HCT116 (cell line): Measurements from ENCODE around the gene GNLY. TPM values are rescaled to one million over a fixed set of nuclear protein-coding genes. Genes with fewer than 3 reads are reported as not detected.

Experiments
- ATAC-seq: fragments of 200-7000 bp; cut with Tn5 transposase; 2 replicates; pipeline ENCODE4 v1.9.1; 2020; ENCODE audit warnings: mild to moderate bottlenecking, moderate library complexity
- BruUV-seq: library from RNA; stranded (reverse); fragments of 400-500 nt; replicated peaks from 2 replicates; lab custom pipeline; 2021; lab: Mats Ljungman, UMichigan
- CTCF ChIA-PET: fragments of 300-600 bp; sonication (Branson Sonifier 250); formaldehyde crosslinking; loops from one replicate; lab custom pipeline; 2021; ENCODE audit warnings: antibody characterized with exemption; lab: Charles Lee
- POLR2A ChIA-PET: fragments of 300-600, 350-600 bp; sonication (Branson Sonifier 250); formaldehyde crosslinking; loops from one replicate; lab custom pipeline; 2021; ENCODE audit warnings: antibody characterized with exemption; lab: Charles Lee
- RAD21 ChIA-PET, 2 experiments: fragments of 300-600 bp; sonication (Branson Sonifier 250); formaldehyde crosslinking; loops; one replicate each; lab custom pipeline; 2023; ENCODE audit warnings: low total read pairs in 2 of 2; ENCODE audit not compliant: uncharacterized antibody in 2 of 2, unreplicated experiment in 2 of 2, low non-redundant PET in 1 of 2; lab: Charles Lee
- DNase-seq: peaks from one replicate; pipeline ENCODE4 v3.0.0-alpha.2; 2010; ENCODE audit warnings: low read depth, low spot score
- H2AFZ ChIP-seq: fragments of 200-600 bp; shearing (Covaris generic), sonication (generic); 2 replicates; pipeline ENCODE4 v1.6.1; 2017; ENCODE audit warnings: low read depth, mixed run types, mixed read lengths, antibody characterized with exemption, low read length; ENCODE audit not compliant: poor library complexity, severe bottlenecking
- H3K27ac ChIP-seq: 2 replicates; pipeline ENCODE4 v1.5.1; 2012; ENCODE audit warnings: low read depth, low read length
- H3K27me3 ChIP-seq: fragments of 200-600 bp; sonication (generic); 2 replicates; pipeline ENCODE4 v1.6.1; 2016; ENCODE audit warnings: mixed run types, low read length, mixed read lengths; ENCODE audit not compliant: insufficient read depth
- H3K36me3 ChIP-seq, 2 experiments: fragments of 200-500 bp in 1 of 2; fragments of 200-600 bp in 1 of 2; sonication (Bioruptor generic) in 1 of 2; sonication (generic) in 1 of 2; 2 replicates each; pipeline versions ENCODE4 v1.5.1 to v1.6.1; 2014 to 2016; ENCODE audit warnings: low read length in 2 of 2, inconsistent platforms in 1 of 2, mixed read lengths in 1 of 2, mixed run types in 1 of 2; ENCODE audit not compliant: insufficient read depth in 2 of 2, control insufficient read depth in 1 of 2
- H3K4me1 ChIP-seq, 2 experiments: fragments of 200-600 bp in 1 of 2; sonication (generic) in 1 of 2; 2 replicates each; pipeline versions ENCODE4 v1.5.1 to v1.6.1; 2012 to 2017; ENCODE audit warnings: low read length in 2 of 2, inconsistent platforms in 1 of 2, mild to moderate bottlenecking in 1 of 2, mixed read lengths in 1 of 2, mixed run types in 1 of 2, moderate library complexity in 1 of 2; ENCODE audit not compliant: insufficient read depth in 2 of 2, control insufficient read depth in 1 of 2
- H3K4me2 ChIP-seq: fragments of 200-600 bp; sonication (generic); 2 replicates; pipeline ENCODE4 v1.6.1; 2017; ENCODE audit warnings: mixed run types, low read length, mixed read lengths
- H3K4me3 ChIP-seq, 2 experiments: fragments of 200-600 bp in 1 of 2; sonication (generic) in 1 of 2; replicated peaks in 1 of 2; 2 replicates each; pipeline ENCODE4 v1.5.1; 2011 to 2016; ENCODE audit warnings: low read length in 2 of 2, control low read depth in 1 of 2, low read depth in 1 of 2, mild to moderate bottlenecking in 1 of 2, mixed read lengths in 1 of 2, mixed run types in 1 of 2
- H3K79me2 ChIP-seq: fragments of 200-600 bp; sonication (generic); 2 replicates; pipeline ENCODE4 v1.6.1; 2017; ENCODE audit warnings: mild to moderate bottlenecking, mixed run types, low read length, moderate library complexity, mixed read lengths; ENCODE audit not compliant: insufficient read depth
- H3K9ac ChIP-seq: fragments of 200-600 bp; sonication (generic); 2 replicates; pipeline ENCODE4 v1.6.1; 2016; ENCODE audit warnings: low read length, mixed read lengths
- H3K9me2 ChIP-seq: fragments of 200-600 bp; sonication (generic), shearing (Covaris generic); 2 replicates; pipeline ENCODE4 v1.6.1; 2017; ENCODE audit warnings: mixed run types, mild to moderate bottlenecking, moderate library complexity; ENCODE audit not compliant: insufficient read depth
- H3K9me3 ChIP-seq, 2 experiments: fragments of 200-500 bp in 1 of 2; fragments of 200-600 bp in 1 of 2; sonication (Bioruptor generic) in 1 of 2; sonication (generic) in 1 of 2; 2 replicates each; pipeline ENCODE4 v1.6.1; 2014 to 2017; ENCODE audit warnings: low read length in 2 of 2, mixed read lengths in 2 of 2, inconsistent platforms in 1 of 2, low read depth in 1 of 2, mild to moderate bottlenecking in 1 of 2, mixed run types in 1 of 2, moderate library complexity in 1 of 2; ENCODE audit not compliant: control insufficient read depth in 1 of 2, insufficient read depth in 1 of 2
- H4K20me1 ChIP-seq: fragments of 200-600 bp; sonication (generic), shearing (Covaris generic); 2 replicates; pipeline ENCODE4 v1.6.1; 2017; ENCODE audit warnings: mixed run types, mild to moderate bottlenecking, moderate library complexity; ENCODE audit not compliant: insufficient read depth
- CBX3 ChIP-seq: IDR thresholded peaks from 2 replicates; pipeline ENCODE4 v1.6.1; 2012; ENCODE audit warnings: low read depth
- CEBPB ChIP-seq: IDR thresholded peaks from 2 replicates; pipeline ENCODE4 v1.6.1; 2012; ENCODE audit warnings: low read depth
- EGR1 ChIP-seq: IDR thresholded peaks from 2 replicates; pipeline ENCODE4 v1.6.1; 2012; ENCODE audit warnings: low read depth
- ELF1 ChIP-seq: IDR thresholded peaks from 2 replicates; pipeline ENCODE4 v1.6.1; 2012; ENCODE audit warnings: low read depth, borderline replicate concordance
- EZH2 ChIP-seq: fragments of 200-600 bp; sonication (generic); IDR thresholded peaks from 2 replicates; pipeline ENCODE4 v1.6.1; 2017; ENCODE audit warnings: antibody characterized with exemption, mixed run types
- EZH2phosphoT487 ChIP-seq: fragments of 200-600 bp; IDR thresholded peaks from 2 replicates; pipeline ENCODE4 v1.6.1; 2018; ENCODE audit warnings: antibody characterized with exemption, borderline replicate concordance
- JUND ChIP-seq: IDR thresholded peaks from 2 replicates; pipeline ENCODE4 v1.6.1; 2012
- POLR2A ChIP-seq: IDR thresholded peaks from 2 replicates; pipeline ENCODE4 v1.7.0; 2011; ENCODE audit warnings: borderline replicate concordance; ENCODE audit not compliant: insufficient read depth, insufficient read length; ENCODE audit errors: extremely low read depth
- POLR2AphosphoS5 ChIP-seq: IDR thresholded peaks from 2 replicates; pipeline ENCODE4 v1.6.1; 2011; ENCODE audit warnings: mild to moderate bottlenecking, low read depth, low read length, moderate library complexity
- RAD21 ChIP-seq: IDR thresholded peaks from 2 replicates; pipeline ENCODE4 v1.6.1; 2012; ENCODE audit warnings: low read depth, mild to moderate bottlenecking
- SIN3A ChIP-seq: IDR thresholded peaks from 2 replicates; pipeline ENCODE4 v1.6.1; 2012; ENCODE audit warnings: low read depth
- SP1 ChIP-seq: IDR thresholded peaks from 2 replicates; pipeline ENCODE4 v1.6.1; 2012; ENCODE audit warnings: low read depth
- SRF ChIP-seq: IDR thresholded peaks from 2 replicates; pipeline ENCODE4 v1.6.1; 2012; ENCODE audit warnings: low read depth
- TCF7L2 ChIP-seq: IDR thresholded peaks from 2 replicates; pipeline ENCODE4 v1.7.0; 2011; ENCODE audit warnings: borderline replicate concordance, inconsistent platforms; ENCODE audit not compliant: insufficient read depth, insufficient read length; ENCODE audit errors: extremely low read depth
- YY1 ChIP-seq: IDR thresholded peaks from 2 replicates; pipeline ENCODE4 v1.6.1; 2011; ENCODE audit warnings: low read length, low read depth, moderate library complexity, mild to moderate bottlenecking; ENCODE audit not compliant: insufficient replicate concordance; ENCODE audit errors: extremely low read depth
- ZNF274 ChIP-seq: fragments of 200-500 bp; sonication (Bioruptor generic); IDR thresholded peaks from 2 replicates; pipeline ENCODE4 v1.6.1; 2014; ENCODE audit warnings: mild to moderate bottlenecking, low read depth, low read length, inconsistent platforms
- intact Hi-C: fragments of 100-400 bp; cut with micrococcal nuclease; formaldehyde crosslinking; loops from 2 replicates; pipeline ENCODE4 v1.10.0; 2022
- total RNA-seq: library from RNA; stranded (reverse); gene quantifications from one replicate; pipeline ENCODE4 v1.2.1, GENCODE V29; 2021; ENCODE audit not compliant: unreplicated experiment
- TF ChIP-seq, protein P1 (sequence below): IDR thresholded peaks from 2 replicates; pipeline ENCODE4 v1.6.1; 2012
- TF ChIP-seq, protein P2 (sequence below): IDR thresholded peaks from 2 replicates; pipeline ENCODE4 v1.6.1; 2012; ENCODE audit warnings: low read depth
- TF ChIP-seq, protein P3 (sequence below), 3 experiments: fragments of 200-600 bp in 1 of 3; sonication (generic) in 1 of 3; IDR thresholded peaks in 2 of 3; conservative IDR thresholded peaks in 1 of 3; 2 replicates each; pipeline ENCODE4 v1.5.1; 2012 to 2017; ENCODE audit warnings: low read depth in 2 of 3, low read length in 2 of 3, antibody characterized with exemption in 1 of 3, borderline replicate concordance in 1 of 3, control low read depth in 1 of 3, mild to moderate bottlenecking in 1 of 3, mixed read lengths in 1 of 3, mixed run types in 1 of 3, moderate library complexity in 1 of 3; ENCODE audit not compliant: insufficient read depth in 1 of 3
- TF ChIP-seq, protein P4 (sequence below): IDR thresholded peaks from 2 replicates; pipeline ENCODE4 v1.6.1; 2012

The GNLY gene
- total RNA-seq, 1 experiment from 2014 or later: 0.74 TPM

DNA sequence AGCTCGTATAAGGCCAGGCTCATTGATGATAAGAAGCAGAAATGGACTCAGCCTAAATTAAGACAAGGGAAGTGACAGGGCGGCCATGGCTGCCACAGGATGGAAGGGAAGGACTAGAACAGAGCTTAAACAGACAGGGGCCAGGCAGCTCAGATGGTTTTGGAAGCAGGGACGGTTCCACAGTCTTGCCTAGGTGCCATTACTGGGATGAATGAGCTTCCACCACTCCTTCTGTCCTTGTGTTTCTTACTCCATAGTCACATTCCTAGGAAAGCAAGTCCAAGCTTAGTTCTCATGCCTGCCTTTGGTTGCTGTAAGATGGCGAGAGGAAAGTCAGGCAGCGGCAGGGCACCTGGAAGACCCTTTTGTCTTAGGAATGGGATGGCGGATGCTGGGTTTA, 11.9 kb downstream of the GNLY start:
- no peak overlapping the region for H2AFZ ChIP-seq
- TF ChIP-seq, protein P1, sequence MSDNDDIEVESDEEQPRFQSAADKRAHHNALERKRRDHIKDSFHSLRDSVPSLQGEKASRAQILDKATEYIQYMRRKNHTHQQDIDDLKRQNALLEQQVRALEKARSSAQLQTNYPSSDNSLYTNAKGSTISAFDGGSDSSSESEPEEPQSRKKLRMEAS: no peak
- TF ChIP-seq SIN3A (no peak), YY1 (no peak), EZH2phosphoT487 (no peak), RAD21 (no peak), SP1 (no peak), ELF1 (no peak), POLR2AphosphoS5 (no peak), CEBPB (no peak), CBX3 (no peak), JUND (no peak), POLR2A (no peak), SRF (no peak), EGR1 (no peak), TCF7L2 (no peak), ZNF274 (no peak), EZH2 (no peak)
- TF ChIP-seq, protein P2, sequence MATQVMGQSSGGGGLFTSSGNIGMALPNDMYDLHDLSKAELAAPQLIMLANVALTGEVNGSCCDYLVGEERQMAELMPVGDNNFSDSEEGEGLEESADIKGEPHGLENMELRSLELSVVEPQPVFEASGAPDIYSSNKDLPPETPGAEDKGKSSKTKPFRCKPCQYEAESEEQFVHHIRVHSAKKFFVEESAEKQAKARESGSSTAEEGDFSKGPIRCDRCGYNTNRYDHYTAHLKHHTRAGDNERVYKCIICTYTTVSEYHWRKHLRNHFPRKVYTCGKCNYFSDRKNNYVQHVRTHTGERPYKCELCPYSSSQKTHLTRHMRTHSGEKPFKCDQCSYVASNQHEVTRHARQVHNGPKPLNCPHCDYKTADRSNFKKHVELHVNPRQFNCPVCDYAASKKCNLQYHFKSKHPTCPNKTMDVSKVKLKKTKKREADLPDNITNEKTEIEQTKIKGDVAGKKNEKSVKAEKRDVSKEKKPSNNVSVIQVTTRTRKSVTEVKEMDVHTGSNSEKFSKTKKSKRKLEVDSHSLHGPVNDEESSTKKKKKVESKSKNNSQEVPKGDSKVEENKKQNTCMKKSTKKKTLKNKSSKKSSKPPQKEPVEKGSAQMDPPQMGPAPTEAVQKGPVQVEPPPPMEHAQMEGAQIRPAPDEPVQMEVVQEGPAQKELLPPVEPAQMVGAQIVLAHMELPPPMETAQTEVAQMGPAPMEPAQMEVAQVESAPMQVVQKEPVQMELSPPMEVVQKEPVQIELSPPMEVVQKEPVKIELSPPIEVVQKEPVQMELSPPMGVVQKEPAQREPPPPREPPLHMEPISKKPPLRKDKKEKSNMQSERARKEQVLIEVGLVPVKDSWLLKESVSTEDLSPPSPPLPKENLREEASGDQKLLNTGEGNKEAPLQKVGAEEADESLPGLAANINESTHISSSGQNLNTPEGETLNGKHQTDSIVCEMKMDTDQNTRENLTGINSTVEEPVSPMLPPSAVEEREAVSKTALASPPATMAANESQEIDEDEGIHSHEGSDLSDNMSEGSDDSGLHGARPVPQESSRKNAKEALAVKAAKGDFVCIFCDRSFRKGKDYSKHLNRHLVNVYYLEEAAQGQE: no peak
- TF ChIP-seq, protein P3, sequence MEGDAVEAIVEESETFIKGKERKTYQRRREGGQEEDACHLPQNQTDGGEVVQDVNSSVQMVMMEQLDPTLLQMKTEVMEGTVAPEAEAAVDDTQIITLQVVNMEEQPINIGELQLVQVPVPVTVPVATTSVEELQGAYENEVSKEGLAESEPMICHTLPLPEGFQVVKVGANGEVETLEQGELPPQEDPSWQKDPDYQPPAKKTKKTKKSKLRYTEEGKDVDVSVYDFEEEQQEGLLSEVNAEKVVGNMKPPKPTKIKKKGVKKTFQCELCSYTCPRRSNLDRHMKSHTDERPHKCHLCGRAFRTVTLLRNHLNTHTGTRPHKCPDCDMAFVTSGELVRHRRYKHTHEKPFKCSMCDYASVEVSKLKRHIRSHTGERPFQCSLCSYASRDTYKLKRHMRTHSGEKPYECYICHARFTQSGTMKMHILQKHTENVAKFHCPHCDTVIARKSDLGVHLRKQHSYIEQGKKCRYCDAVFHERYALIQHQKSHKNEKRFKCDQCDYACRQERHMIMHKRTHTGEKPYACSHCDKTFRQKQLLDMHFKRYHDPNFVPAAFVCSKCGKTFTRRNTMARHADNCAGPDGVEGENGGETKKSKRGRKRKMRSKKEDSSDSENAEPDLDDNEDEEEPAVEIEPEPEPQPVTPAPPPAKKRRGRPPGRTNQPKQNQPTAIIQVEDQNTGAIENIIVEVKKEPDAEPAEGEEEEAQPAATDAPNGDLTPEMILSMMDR (IDR thresholded peaks at IDR 0.05 in 2 of 3, conservative IDR thresholded peaks at IDR 0.05 in 1 of 3; ENCODE audit: borderline replicate concordance in 1 of 3, insufficient read depth in 1 of 3, low read depth in 2 of 3, low read length in 2 of 3): no peak
- TF ChIP-seq, protein P4, sequence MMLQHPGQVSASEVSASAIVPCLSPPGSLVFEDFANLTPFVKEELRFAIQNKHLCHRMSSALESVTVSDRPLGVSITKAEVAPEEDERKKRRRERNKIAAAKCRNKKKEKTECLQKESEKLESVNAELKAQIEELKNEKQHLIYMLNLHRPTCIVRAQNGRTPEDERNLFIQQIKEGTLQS: no peak
- H3K27me3 ChIP-seq: no peaks in the 10 kb centered on the region
- no peak for ATAC-seq
- no peaks in the 10 kb centered on the region for H3K9me2 ChIP-seq
- CTCF ChIA-PET: interaction anchor here (1.2 to 4.6 kb wide), 5 partner anchors 20 to 121 kb away, joined by 3 to 33 read pairs (median 7); no protein-coding TSS in a partner anchor
- no TSS peak for BruUV-seq
- H3K4me1 ChIP-seq: peaks cover 17 to 38% of the 10 kb centered on the region in 2 experiments
- POLR2A ChIA-PET: no interaction called here
- no peak for DNase-seq
- intact Hi-C loops: no loop called here
- H3K27ac ChIP-seq: no peak overlapping the region
- RAD21 ChIA-PET: no interaction called here
- H3K9me3 ChIP-seq: no peaks in the 10 kb centered on the region
- no peaks in the 10 kb centered on the region for H3K36me3 ChIP-seq
- no peak overlapping the region for H3K4me3 ChIP-seq
- no peaks in the 10 kb centered on the region for H4K20me1 ChIP-seq
- H3K4me2 ChIP-seq: no peak overlapping the region
- no peaks in the 10 kb centered on the region for H3K79me2 ChIP-seq
- H3K9ac ChIP-seq: no peak overlapping the region
